GM18951 (cell line): ENCODE measurements around the gene SLC6A12.

ENCODE experiments used
- POLR2A ChIP-seq: IDR thresholded peaks from 4 replicates; pipeline ENCODE4 v1.6.1; 2011; ENCODE audit warnings: mild to moderate bottlenecking; ENCODE audit not compliant: insufficient read length, insufficient read depth; ENCODE audit errors: extremely low read depth
- in situ Hi-C: fragments of 300-500 bp; cut with MboI; formaldehyde crosslinking; loops from one replicate; pipeline ENCODE4 v1.12.0; 2022; ENCODE audit warnings: low sequenced_read_pairs, mixed read lengths, inconsistent platforms; ENCODE audit not compliant: unreplicated experiment

Gene SLC6A12

DNA sequence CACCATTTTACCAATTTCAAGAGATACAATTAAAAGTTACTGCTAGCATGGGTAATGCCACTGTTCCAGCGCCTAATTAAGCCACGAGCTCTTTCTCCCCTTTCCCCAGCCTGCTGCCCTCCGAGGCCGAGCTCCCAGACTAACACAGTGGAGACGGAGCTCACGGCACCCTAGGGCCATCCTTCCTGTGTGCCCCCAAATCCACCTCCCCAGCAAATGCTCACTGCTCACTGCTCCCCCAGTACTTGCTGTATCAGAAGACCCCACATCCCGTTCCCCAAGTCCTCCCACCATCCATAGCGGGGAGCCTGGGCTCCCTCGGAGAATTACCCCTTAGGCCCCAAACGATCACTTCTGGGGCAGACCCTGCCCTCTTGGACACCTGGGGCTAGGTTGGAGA, 42.7 kb downstream of the SLC6A12 start:
- in situ Hi-C loops = no loop called here
- TF ChIP-seq POLR2A = no peak

- in situ Hi-C loops = no loop called here
- no peak for TF ChIP-seq POLR2A
These were observed 43.4 kb downstream of the SLC6A12 start for GRCh38 chr12:170371-171225.

GRCh38 chr12:169528-170370, 44.2 kb downstream of the SLC6A12 start:
- TF ChIP-seq POLR2A = no peak
- in situ Hi-C loops = no loop called here

GRCh38 chr12:168763-169525, 45.0 kb downstream of the SLC6A12 start:
- in situ Hi-C loops = no loop called here
- no peak for TF ChIP-seq POLR2A

DNA sequence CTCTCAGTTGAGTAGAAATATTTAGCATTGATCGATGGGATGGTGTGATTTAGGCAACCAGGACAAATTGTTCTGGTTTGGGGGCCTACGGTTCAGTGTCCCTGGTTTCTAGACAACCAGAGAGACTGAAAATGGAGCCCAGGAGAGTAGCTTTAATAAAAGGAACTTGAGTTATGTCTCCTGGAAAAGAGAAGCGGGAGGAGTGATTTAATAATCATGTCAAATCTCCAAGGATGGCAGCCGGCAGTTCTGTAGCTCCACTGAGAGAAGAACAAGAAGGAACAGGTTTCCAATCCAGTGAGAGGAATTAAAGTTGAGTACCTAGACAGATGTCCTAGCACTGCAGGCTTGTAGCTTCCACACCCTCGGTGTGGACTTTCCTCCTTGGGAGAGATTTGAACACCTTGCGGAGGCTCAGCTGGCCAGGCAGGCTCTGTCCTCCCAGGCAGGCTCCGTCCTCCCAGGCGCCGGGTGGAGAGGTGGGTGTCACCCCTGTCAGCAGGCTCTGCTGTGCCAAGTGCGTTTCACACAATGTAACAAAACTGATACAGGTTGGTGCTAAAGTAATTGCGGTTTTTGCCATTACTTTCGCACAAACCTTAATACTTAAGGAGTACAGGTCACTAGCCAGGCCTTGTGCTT, 45.9 kb downstream of the SLC6A12 start:
- in situ Hi-C loops = no loop called here
- TF ChIP-seq POLR2A = no peak

DNA sequence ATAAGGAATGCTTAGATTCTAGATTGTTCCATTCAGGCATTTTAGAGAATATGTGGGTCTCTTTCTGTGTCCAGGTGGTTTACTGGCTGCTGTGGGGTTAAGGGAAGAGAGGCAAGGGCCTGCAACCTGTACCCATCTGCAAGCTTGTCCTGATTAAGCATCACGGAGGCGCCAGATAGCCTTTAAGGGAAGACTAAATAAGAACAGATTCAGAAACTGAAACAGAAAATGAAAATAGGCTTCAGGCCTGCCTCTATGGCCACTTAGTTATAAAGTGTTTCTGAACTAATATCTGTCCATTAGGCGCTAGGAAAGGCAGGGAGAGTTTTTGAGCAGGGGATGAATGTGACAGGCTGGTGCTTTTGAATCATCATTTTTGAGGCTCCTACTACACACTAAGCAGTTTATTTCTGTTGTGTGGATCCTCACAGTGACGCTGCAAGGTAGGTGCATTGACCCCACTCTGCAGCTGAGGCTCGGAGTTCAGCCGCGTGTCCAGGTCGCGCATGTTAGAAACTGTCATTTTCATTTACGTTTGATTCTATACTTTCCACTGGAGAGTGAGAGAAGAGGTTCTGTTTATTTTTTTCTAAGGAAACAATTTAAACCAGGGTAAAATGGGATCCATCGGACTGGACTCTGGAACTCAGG, 47.4 kb downstream of the SLC6A12 start:
- in situ Hi-C loops = no loop called here
- TF ChIP-seq POLR2A = no peak

GRCh38 chr12:165862-166368, 48.0 kb downstream of the SLC6A12 start:
- TF ChIP-seq POLR2A = no peak
- in situ Hi-C loops = no loop called here

- in situ Hi-C loops = no loop called here
- no peak for TF ChIP-seq POLR2A
These were observed 49.8 kb downstream of the SLC6A12 start for GRCh38 chr12:164207-164606.

- in situ Hi-C loops = no loop called here
- no peak for TF ChIP-seq POLR2A
These were observed 50.5 kb downstream of the SLC6A12 start for GRCh38 chr12:163406-163986.

GRCh38 chr12:162467-163307, 51.3 kb downstream of the SLC6A12 start:
- TF ChIP-seq POLR2A = no peak
- in situ Hi-C loops = no loop called here

DNA sequence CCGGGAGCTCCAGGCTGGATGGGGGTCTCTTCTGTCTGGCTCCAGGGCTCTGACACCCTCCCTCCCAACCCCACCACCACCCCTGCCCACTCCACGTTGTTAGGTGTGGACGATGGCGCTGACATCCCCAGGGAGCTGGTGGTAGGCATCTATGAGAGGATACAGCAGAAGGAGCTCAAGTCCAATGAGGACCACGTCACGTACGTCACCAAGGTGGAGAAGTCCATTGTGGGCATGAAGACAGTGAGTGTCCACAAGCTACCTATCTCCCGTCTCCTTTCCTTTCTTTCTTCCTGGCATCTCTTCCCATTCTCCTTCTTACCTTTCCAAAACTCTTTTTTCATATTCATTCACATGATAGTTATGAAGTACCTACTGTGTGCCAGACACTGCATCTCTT, 52.1 kb downstream of the SLC6A12 start:
- in situ Hi-C loops = no loop called here

GRCh38 chr12:160858-161257, 53.1 kb downstream of the SLC6A12 start:
- in situ Hi-C loops = no loop called here
- no peak for TF ChIP-seq POLR2A

More for the DNA sequence above, 52.1 kb downstream of the SLC6A12 start:
- TF ChIP-seq POLR2A = no peak
